DND-41 (cell line): Measurements from ENCODE around the gene SRRT.

Experiments
- EZH2 ChIP-seq: IDR thresholded peaks from 3 replicates; pipeline ENCODE4 v1.6.1; 2012; ENCODE audit warnings: borderline replicate concordance, low read depth, mild to moderate bottlenecking, moderate library complexity, low read length, inconsistent platforms; ENCODE audit not compliant: severe bottlenecking
- TF ChIP-seq, protein P1 (sequence below): IDR thresholded peaks from 2 replicates; pipeline ENCODE4 v1.5.1; 2012; ENCODE audit warnings: borderline replicate concordance, low read length, moderate library complexity, mild to moderate bottlenecking; ENCODE audit not compliant: poor library complexity, severe bottlenecking; ENCODE audit errors: extremely low read depth

DNA sequence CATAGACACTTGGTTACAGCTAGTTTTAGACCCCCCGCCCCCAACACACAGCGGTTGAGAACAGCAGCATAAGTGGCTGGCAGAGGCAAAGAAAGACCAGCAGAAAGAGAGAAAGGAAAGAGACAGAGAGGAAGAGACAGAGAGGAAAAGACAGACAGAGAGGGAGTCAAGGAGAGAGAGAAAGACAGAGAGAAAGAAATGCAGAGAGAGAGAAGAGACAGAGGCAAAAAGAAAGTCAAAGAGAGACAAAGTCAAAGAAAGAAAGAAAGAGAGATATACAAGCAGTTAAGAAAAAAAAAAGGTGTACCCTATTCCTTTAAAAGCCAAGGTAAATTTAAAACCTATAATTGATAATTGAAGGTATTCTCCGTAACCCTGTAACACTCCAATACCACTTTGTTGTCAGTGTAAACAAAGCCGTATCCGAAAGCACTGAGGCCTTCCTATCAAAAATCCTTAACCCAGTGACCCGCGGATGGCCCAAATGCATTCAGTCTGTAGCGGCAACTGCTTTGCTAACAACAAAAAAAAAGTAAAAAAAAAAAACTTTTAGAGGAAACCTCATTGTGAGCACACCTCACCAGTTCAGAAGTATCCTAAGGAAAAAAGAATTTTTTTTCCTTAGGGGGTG, 34.3 kb upstream of the SRRT start:
- TF ChIP-seq EZH2: no peak
- TF ChIP-seq, protein P1, sequence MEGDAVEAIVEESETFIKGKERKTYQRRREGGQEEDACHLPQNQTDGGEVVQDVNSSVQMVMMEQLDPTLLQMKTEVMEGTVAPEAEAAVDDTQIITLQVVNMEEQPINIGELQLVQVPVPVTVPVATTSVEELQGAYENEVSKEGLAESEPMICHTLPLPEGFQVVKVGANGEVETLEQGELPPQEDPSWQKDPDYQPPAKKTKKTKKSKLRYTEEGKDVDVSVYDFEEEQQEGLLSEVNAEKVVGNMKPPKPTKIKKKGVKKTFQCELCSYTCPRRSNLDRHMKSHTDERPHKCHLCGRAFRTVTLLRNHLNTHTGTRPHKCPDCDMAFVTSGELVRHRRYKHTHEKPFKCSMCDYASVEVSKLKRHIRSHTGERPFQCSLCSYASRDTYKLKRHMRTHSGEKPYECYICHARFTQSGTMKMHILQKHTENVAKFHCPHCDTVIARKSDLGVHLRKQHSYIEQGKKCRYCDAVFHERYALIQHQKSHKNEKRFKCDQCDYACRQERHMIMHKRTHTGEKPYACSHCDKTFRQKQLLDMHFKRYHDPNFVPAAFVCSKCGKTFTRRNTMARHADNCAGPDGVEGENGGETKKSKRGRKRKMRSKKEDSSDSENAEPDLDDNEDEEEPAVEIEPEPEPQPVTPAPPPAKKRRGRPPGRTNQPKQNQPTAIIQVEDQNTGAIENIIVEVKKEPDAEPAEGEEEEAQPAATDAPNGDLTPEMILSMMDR: no peak
